ENCODE data around the gene VAMP3. TPM values are rescaled to one million over a fixed set of nuclear protein-coding genes. Genes with fewer than 3 reads are reported as not detected.

The VAMP3 gene
- total RNA-seq, 1 donor from 2014 or later: 154 TPM

GRCh38 chr1:7745783-7746182 lies 25.3 kb upstream of the VAMP3 start:
- no peaks in the 10 kb centered on the region for H3K4me1 ChIP-seq (ENCODE audit: insufficient read depth, low read length)
- H3K4me3 ChIP-seq (ENCODE audit: insufficient read depth, low read depth, low read length): no peak overlapping the region
- no peaks in the 10 kb centered on the region for H3K9me3 Mint-ChIP-seq (ENCODE audit: unreplicated experiment)
- H2AFZ ChIP-seq (ENCODE audit: low read depth, low read length): no peak overlapping the region
- H3K4me1 Mint-ChIP-seq (ENCODE audit: low read depth, unreplicated experiment): no peaks in the 10 kb centered on the region
- peaks cover 5% of the 10 kb centered on the region for H3K36me3 Mint-ChIP-seq (ENCODE audit: low read depth, unreplicated experiment)
- H3K27ac Mint-ChIP-seq (ENCODE audit: unreplicated experiment): no peak overlapping the region
- H3K79me2 ChIP-seq (ENCODE audit: insufficient read depth, low read length): no peaks in the 10 kb centered on the region
- no peaks in the 10 kb centered on the region for H3K27me3 ChIP-seq (ENCODE audit: insufficient read depth, low read length)
- DNase-seq (ENCODE audit: low read depth): no peak
- no peak overlapping the region for H3K27ac ChIP-seq (ENCODE audit: low read depth, low read length)
- no peak overlapping the region for H3K4me2 ChIP-seq (ENCODE audit: low read length)
- FAIRE-seq: no peak
- H3K9ac ChIP-seq (ENCODE audit: low read length): no peak overlapping the region
- peaks cover 3% of the 10 kb centered on the region for H3K36me3 ChIP-seq (ENCODE audit: insufficient read depth, low read length)
- no peak overlapping the region for H3K4me3 Mint-ChIP-seq (ENCODE audit: unreplicated experiment)
- H3K9me3 ChIP-seq (ENCODE audit: insufficient read depth, low read depth, low read length): no peaks in the 10 kb centered on the region
- H4K20me1 ChIP-seq (ENCODE audit: insufficient read depth, low read length): no peaks in the 10 kb centered on the region
- TF ChIP-seq CTCF (IDR thresholded peaks at IDR 0.05; ENCODE audit: insufficient read depth, low read depth, low read length): no peak
- no peak for TF ChIP-seq EZH2 (IDR thresholded peaks at IDR 0.05; ENCODE audit: insufficient read depth, low read length)
- H3K27me3 Mint-ChIP-seq (ENCODE audit: low read depth, unreplicated experiment): no peaks in the 10 kb centered on the region

DNA sequence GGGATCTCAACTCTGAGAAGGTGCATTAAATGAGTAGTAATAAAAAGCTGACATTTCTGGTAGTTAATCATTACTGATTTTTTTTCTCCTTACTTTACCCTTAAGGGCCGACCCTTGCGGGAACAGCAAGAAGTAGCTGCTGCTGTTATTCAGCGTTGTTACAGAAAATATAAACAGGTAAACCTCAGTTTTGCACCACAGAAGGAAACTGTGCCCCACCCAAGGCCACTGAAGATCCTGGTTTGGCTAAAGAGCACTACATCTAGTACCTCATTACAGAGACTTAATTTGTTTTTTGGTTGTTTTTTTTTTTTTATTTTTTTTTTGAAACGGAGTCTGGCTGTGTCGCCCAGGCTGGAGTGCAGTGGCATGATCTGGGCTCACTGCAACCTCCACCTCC lies 23.5 kb upstream of the VAMP3 start:
- Histone ChIP-seq H3K4me2 (ENCODE audit: low read length) (no peak overlapping the region), H3K9me3 (ENCODE audit: insufficient read depth, low read depth, low read length) (no peaks in the 10 kb centered on the region), H3K79me2 (ENCODE audit: insufficient read depth, low read length) (no peaks in the 10 kb centered on the region), H3K27me3 (ENCODE audit: insufficient read depth, low read length) (no peaks in the 10 kb centered on the region), H2AFZ (ENCODE audit: low read depth, low read length) (no peak overlapping the region), H3K4me3 (ENCODE audit: insufficient read depth, low read depth, low read length) (no peak overlapping the region), H3K4me1 (ENCODE audit: insufficient read depth, low read length) (peaks cover 4% of the 10 kb centered on the region), H4K20me1 (ENCODE audit: insufficient read depth, low read length) (no peaks in the 10 kb centered on the region), H3K36me3 (ENCODE audit: insufficient read depth, low read length) (peaks cover 3% of the 10 kb centered on the region), H3K27ac (ENCODE audit: low read depth, low read length) (no peak overlapping the region), H3K9ac (ENCODE audit: low read length) (no peak overlapping the region)
- Mint-ChIP-seq H3K27ac (ENCODE audit: unreplicated experiment) (no peak overlapping the region), H3K27me3 (ENCODE audit: low read depth, unreplicated experiment) (no peaks in the 10 kb centered on the region), H3K4me3 (ENCODE audit: unreplicated experiment) (no peak overlapping the region), H3K9me3 (ENCODE audit: unreplicated experiment) (no peaks in the 10 kb centered on the region), H3K4me1 (ENCODE audit: low read depth, unreplicated experiment) (no peaks in the 10 kb centered on the region), H3K36me3 (ENCODE audit: low read depth, unreplicated experiment) (peaks cover 5% of the 10 kb centered on the region)
- TF ChIP-seq EZH2 (IDR thresholded peaks at IDR 0.05; ENCODE audit: insufficient read depth, low read length) (no peak), CTCF (IDR thresholded peaks at IDR 0.05; ENCODE audit: insufficient read depth, low read depth, low read length) (no peak)
- DNase-seq (ENCODE audit: low read depth) (no peak), FAIRE-seq (no peak)

DNA sequence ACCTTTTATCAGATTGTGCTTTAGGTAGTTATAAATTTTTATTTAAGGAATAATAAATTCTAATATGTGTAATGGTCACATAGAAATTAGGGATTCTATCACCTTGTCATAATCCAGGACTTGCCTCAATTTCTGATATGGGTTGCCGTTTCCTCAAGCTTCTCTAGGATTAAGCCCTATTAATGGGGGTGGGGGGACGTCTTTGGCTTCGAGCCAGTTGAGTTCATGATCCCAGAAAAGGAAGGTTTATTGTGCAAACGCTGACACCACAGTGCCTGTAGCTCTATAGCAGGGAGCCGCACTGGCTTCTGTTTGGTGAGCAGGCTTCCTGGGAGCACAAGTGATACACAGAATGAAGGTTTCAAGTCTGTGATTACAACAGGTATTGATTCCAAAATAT lies 22.0 kb upstream of the VAMP3 start:
- H3K4me3 Mint-ChIP-seq (ENCODE audit: unreplicated experiment): no peak overlapping the region
- Histone ChIP-seq H3K27ac (ENCODE audit: low read depth, low read length) (no peak overlapping the region), H3K9ac (ENCODE audit: low read length) (no peak overlapping the region), H3K27me3 (ENCODE audit: insufficient read depth, low read length) (no peaks in the 10 kb centered on the region), H3K9me3 (ENCODE audit: insufficient read depth, low read depth, low read length) (no peaks in the 10 kb centered on the region), H4K20me1 (ENCODE audit: insufficient read depth, low read length) (no peaks in the 10 kb centered on the region), H3K4me2 (ENCODE audit: low read length) (no peak overlapping the region), H3K4me1 (ENCODE audit: insufficient read depth, low read length) (peaks cover 5% of the 10 kb centered on the region), H2AFZ (ENCODE audit: low read depth, low read length) (no peak overlapping the region), H3K36me3 (ENCODE audit: insufficient read depth, low read length) (peaks cover 3% of the 10 kb centered on the region), H3K79me2 (ENCODE audit: insufficient read depth, low read length) (no peaks in the 10 kb centered on the region), H3K4me3 (ENCODE audit: insufficient read depth, low read depth, low read length) (no peak overlapping the region)
- no peaks in the 10 kb centered on the region for H3K4me1 Mint-ChIP-seq (ENCODE audit: low read depth, unreplicated experiment)
- no peak for DNase-seq (ENCODE audit: low read depth)
- H3K27ac Mint-ChIP-seq (ENCODE audit: unreplicated experiment): no peak overlapping the region
- H3K27me3 Mint-ChIP-seq (ENCODE audit: low read depth, unreplicated experiment): no peaks in the 10 kb centered on the region
- no peak for TF ChIP-seq EZH2 (IDR thresholded peaks at IDR 0.05; ENCODE audit: insufficient read depth, low read length)
- no peak for TF ChIP-seq CTCF (IDR thresholded peaks at IDR 0.05; ENCODE audit: insufficient read depth, low read depth, low read length)
- H3K9me3 Mint-ChIP-seq (ENCODE audit: unreplicated experiment): no peaks in the 10 kb centered on the region
- no peak for FAIRE-seq
- peaks cover 5% of the 10 kb centered on the region for H3K36me3 Mint-ChIP-seq (ENCODE audit: low read depth, unreplicated experiment)

Data from astrocyte (in vitro differentiated cells and primary cell).